ENCODE data around the gene SLC6A6. TPM values are rescaled to one million over a fixed set of nuclear protein-coding genes. Genes with fewer than 3 reads are reported as not detected.

The SLC6A6 gene
- total RNA-seq, 1 donor = 33.2 TPM

- no peak for TF ChIP-seq CTCF (IDR thresholded peaks at IDR 0.05; ENCODE audit: insufficient read depth, low read depth, low read length)
- DNase-seq (ENCODE audit: low read depth) = no peak
- no peak overlapping the region for H3K4me3 ChIP-seq (ENCODE audit: low read depth, low read length)
Measured at GRCh38 chr3:14423963-14424362, 21.6 kb downstream of the SLC6A6 start.

DNA sequence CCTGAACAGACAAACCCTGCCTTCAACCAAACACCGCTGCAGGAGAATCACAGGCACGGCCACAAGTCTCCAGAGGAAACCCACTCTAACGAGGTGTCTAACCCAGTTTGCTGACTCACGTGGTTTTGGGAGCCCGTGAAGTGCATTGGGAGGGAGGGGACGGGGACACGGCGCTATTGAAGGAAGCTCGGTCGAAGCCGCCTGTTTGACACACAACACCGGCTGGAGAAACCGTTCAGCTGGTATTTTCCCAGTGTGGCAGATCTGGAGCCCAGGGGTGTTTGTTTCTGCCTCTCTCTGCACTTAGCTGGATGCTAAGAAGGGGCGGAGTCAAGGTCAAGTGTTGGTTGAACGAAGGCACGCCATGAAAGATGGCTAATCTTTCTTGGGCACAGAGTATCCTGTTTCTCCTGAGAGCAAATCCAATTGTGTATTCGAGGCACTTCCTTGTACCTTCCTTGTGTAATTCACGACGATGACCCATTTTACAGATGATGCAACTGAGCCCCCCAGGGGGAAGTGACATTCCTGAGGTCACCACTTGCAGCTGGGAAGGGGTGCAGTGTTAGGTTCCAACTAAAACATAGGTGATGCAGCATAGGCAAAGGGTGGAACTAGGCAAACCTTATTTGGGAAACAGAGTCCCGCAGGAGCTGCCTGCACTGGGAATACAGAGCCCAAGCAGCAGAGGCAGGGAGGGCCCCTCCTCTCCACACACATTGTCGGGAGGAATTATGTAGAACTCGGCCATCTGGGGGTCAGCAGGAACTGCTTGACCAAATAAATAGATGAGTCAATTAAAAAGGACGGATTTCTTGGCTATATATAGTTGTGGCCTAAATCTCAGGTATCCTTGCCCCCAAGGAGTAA lies 22.5 kb downstream of the SLC6A6 start:
- DNase-seq (ENCODE audit: low read depth) = no peak
- no peak overlapping the region for H3K4me3 ChIP-seq (ENCODE audit: low read depth, low read length)
- no peak for TF ChIP-seq CTCF (IDR thresholded peaks at IDR 0.05; ENCODE audit: insufficient read depth, low read depth, low read length)

DNA sequence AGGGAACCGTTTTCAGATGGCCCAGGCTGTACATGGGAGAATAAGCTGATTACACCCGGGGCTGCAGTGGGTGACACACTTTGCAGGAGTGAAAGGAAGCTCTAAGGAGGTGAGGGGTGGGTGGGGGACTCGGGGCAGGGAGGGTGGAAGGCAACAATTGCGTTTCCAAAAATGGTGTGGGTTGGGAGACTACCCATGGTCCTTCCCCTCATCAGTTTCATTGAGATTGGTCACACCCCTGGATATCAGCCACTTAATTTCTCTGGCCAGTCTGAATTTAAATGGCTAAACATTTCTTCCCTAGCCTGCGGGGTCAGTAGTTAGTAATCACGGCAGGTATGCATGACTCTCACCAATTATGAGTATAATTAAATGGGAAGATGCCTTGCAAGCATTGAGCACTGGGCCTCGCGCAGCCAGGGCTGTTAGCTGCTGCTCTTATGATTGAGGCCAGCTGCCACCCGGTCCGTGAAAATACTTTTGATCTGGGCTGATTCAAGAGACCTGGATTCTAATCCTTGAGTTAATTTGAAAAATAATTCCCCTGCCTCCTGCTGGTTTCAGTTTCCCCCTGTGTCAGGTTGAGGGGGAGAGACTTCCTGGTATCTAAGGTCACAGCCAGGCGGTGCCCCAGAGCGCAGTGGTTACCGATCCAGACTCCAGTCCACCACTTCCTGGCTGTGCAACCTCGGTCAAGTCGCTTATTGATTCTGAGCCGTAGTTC lies 23.3 kb downstream of the SLC6A6 start:
- no peak overlapping the region for H3K4me3 ChIP-seq (ENCODE audit: low read depth, low read length)
- no peak for DNase-seq (ENCODE audit: low read depth)
- TF ChIP-seq CTCF (IDR thresholded peaks at IDR 0.05; ENCODE audit: insufficient read depth, low read depth, low read length) = no peak

DNA sequence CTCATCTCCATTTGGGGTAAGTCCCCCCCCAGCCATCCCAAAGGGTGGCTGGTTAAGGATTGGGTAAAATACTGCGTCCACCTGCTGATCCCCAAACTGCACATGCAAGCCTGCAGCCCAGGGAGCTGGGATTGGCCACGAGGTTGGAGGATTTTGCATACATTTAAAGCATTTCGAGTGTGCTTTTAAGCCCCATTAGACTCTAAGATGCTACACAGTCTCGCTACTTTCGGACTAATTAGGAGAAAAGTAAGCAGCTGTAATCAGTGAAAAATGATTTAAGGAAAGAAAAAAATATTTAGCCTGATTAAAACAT lies 23.9 kb downstream of the SLC6A6 start:
- H3K4me3 ChIP-seq (ENCODE audit: low read depth, low read length) = no peak overlapping the region
- no peak for TF ChIP-seq CTCF (IDR thresholded peaks at IDR 0.05; ENCODE audit: insufficient read depth, low read depth, low read length)
- DNase-seq (ENCODE audit: low read depth) = no peak

DNA sequence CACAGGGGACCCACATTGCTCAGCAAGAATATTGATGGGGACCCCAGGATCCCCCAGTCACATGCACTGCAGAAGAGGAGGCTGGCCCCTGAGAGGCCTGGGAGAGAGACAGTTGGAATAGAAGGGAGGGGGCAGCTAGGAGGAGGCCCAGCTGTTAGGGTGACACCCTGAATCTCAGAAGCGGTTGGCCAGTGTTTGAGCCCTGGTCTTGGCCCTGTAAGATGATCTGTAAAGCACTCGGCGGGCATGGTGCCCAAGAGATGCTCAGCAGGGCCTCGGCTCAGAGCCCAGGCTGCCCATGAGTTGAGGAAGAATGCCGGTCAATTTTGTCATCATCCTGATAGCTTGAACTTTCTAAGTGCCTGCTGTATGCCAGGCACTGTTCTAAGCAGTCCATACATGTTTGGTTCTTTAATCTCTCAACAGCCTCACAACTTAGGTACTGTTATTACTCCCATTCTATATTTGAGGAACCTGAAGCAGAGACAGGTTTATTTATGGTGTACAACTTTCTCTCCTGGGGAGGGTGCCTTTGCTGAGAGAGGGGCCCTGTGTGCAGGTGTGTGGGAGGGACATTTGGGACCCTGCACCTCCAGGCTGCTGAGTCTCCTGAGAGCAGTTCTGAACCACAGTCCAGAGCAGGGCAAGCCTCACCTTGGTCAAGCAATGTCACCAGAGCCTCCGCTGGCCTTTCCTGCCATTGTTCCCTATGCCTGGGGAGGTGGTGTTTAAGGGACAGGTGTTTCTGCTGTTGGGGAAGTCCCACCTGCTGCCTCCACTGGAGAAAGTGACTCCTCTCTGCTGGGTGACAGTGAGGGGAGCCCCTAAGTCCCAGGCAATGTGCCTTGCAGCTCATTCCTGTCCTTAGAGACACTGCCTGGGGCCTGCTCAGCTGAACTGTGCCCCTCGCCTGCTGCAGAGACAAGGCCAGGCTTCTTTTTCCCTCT lies 26.0 kb downstream of the SLC6A6 start:
- TF ChIP-seq CTCF (IDR thresholded peaks at IDR 0.05; ENCODE audit: insufficient read depth, low read depth, low read length) = no peak

DNA sequence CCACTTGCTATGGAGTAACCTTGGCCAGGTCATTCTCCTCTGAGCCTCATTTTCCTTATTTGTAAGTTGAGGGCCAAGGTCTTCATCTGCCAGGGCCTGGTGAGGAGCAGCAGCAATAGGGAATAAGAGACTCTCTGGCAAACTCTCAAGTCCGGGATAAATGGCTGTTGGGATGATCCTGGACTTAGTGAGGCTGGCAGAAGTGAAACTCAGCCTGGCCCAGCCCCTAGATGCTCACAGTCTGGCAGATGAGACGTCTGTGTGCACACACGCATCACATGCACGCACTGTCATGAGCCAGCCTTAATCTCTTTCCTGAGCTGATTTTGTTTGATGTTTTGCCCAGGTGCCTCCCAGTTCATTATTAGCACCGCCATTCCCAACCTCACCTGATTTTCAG lies 26.8 kb downstream of the SLC6A6 start:
- no peak overlapping the region for H3K4me3 ChIP-seq (ENCODE audit: low read depth, low read length)
- DNase-seq (ENCODE audit: low read depth) = no peak
- no peak for TF ChIP-seq CTCF (IDR thresholded peaks at IDR 0.05; ENCODE audit: insufficient read depth, low read depth, low read length)

More for the DNA sequence above, 26.0 kb downstream of the SLC6A6 start:
- DNase-seq (ENCODE audit: low read depth) = no peak
- no peak overlapping the region for H3K4me3 ChIP-seq (ENCODE audit: low read depth, low read length)

Data from fibroblast of villous mesenchyme (primary cell).